Stimulated activated CD8-positive, alpha-beta memory T cell treated with anti-CD3 and anti-CD28 coated beads, Interleukin-2, amount 100 ng/mL, for 48 hours (primary cell): ENCODE results near the gene LAYN.

Source experiments
- DNase-seq, 2 donors: peaks; one replicate each; pipeline ENCODE4 v3.0.0-alpha.2; 2020; ENCODE audit warnings: low read depth in 2 of 2

The LAYN gene, protein sequence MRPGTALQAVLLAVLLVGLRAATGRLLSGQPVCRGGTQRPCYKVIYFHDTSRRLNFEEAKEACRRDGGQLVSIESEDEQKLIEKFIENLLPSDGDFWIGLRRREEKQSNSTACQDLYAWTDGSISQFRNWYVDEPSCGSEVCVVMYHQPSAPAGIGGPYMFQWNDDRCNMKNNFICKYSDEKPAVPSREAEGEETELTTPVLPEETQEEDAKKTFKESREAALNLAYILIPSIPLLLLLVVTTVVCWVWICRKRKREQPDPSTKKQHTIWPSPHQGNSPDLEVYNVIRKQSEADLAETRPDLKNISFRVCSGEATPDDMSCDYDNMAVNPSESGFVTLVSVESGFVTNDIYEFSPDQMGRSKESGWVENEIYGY

GRCh38 chr11:111540114-111540936, at the start of gene LAYN:
LAYN (plus strand) TSS chr11:111540720; CDS start chr11:111540844, 124 bp downstream.
- DNase-seq = peak; percentile 32 to 59

DNA sequence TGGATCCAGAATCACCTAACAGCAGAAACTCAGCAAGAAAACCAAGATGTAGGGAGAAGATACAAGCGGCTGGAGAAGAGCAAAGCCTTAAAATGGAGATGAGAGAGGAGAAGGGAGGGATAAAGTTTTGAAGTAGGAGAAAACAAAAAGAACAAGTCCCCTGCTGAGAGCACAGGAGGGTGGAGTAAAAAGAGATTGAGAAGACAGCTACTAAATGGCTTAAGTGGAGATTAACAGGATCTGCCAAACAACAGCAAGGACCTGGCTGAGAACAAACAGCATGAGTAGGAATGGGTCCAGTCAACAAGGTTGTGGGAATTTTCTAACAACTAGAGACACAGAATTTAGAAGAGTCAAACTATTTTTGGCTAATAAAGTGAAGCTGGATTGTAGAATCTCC, 46.5 kb upstream of the LAYN start:
- no peak for DNase-seq

- DNase-seq = no peak
Observed at GRCh38 chr11:111499483-111499882, 41.0 kb upstream of the LAYN start.

- DNase-seq = no peak
Observed at GRCh38 chr11:111500481-111500880, 40.0 kb upstream of the LAYN start.

GRCh38 chr11:111502611-111503010, 37.9 kb upstream of the LAYN start:
- DNase-seq = no peak

DNA sequence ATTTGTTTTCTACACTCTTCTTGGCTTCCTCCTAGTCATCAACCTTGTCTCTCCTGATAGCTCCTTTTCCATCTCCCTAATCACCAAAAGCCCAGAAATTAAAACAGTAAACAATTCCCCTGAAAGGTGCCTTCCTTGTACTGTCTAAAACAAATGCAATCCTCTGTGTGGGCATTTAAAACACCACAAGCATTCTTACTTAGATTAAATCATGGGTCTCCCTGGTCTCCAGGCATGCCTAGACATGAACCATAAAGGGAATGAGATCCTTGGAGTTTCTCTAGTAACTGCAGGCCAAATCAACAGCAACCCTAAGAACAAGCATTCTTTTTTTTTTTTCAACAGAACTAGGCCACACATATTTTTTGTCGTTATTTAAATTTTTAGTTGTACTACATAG, 30.2 kb upstream of the LAYN start:
- DNase-seq = no peak

GRCh38 chr11:111512296-111513239, 28.0 kb upstream of the LAYN start, which contains the start of gene BTG4:
BTG4 (minus strand) TSS chr11:111512386; CDS start chr11:111498776, 13,610 bp downstream.
- DNase-seq = peak in 1 of 2 donors; percentile 10

GRCh38 chr11:111513240-111513605, 27.3 kb upstream of the LAYN start:
- no peak for DNase-seq

DNA sequence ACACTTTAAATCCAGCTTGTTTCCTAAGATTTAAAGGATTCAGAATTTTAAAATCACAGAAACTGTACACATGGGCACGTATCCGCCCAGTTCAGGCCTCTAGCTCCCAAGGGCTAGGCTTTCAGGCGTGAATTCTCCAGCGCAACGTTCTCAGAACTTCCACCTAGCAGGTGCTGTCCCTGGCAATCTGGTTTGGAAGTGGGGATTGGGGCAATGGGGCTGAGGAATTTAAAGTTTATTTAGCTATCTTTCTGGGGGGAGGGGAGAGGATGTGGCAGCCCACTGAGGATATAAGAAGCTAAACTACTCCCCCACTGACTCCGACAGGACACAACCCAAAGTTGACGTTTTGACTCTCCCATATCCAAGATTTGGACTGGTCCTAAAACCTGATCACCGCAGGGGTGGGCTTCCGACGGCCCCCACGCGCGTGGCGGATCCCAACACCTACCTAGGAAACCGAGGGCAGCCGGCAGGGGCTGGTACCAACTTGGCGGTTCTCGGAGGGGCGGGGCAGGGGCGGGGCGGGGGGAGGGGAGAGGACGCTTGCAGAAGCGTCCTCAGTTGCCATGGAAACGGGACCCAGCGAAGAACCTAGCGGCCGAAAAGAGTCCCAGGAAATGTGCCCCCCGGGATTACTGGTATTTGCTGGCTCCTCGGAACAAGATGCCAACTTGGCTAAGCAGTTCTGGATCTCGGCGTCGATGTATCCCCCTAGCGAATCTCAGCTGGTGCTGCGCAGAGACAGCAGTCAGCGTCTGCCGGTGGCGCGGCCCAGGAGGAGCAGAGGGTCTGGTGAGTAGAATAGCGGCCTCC, 26.1 kb upstream of the LAYN start, which contains the start of gene HOATZ:
Gene HOATZ, plus strand, starts transcription at position 563 of the 816 bp plus-strand sequence. Its CDS starts 7 bp downstream, at position 570.
- no peak for DNase-seq

- no peak for DNase-seq
Observed at GRCh38 chr11:111515591-111515990, 24.9 kb upstream of the LAYN start.

DNA sequence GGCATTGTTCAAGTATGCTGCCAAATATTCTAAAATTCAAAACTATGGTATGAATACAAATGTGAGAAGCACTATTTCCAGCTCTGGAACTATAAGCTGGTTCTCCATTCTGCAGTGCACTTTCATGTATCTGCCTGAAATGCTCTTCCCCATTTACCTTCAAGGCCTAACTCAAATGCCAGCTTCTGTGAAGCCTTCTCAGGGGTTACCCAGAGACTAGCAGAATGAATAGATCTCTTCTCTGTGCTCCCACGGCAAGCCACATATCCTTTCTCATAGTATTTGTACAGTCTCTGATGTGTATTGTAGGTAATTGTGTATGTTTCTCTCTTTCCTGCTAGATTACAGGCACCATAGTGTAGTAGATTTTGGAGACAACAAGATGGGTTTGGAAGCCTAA, 21.9 kb upstream of the LAYN start:
- DNase-seq = no peak

GRCh38 chr11:111520560-111520959, 20.0 kb upstream of the LAYN start:
- DNase-seq = no peak

- DNase-seq = no peak
Observed at GRCh38 chr11:111521135-111521534, 19.4 kb upstream of the LAYN start.

- no peak for DNase-seq
Observed at GRCh38 chr11:111522426-111522825, 18.1 kb upstream of the LAYN start.

- no peak for DNase-seq
Observed at GRCh38 chr11:111523343-111523742, 17.2 kb upstream of the LAYN start.

DNA sequence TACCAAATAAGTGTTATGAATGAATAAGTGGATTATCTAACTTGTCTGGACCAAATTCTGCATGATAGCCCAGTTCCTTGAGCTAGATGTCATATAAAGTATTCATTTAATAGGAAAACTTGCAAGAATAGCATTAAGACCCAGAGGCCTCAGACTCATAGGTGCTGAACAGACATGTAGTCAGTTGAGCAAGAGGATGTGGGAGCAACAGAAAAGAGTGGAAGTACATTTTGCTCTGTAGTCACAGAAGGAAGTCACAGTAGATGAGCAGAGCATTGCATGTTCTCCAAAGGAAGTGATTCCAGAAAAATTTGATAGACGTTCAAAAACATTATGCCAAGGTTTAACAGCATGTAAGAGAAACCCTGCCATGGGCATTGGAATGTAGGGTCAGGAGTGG, 16.5 kb upstream of the LAYN start:
- no peak for DNase-seq

DNA sequence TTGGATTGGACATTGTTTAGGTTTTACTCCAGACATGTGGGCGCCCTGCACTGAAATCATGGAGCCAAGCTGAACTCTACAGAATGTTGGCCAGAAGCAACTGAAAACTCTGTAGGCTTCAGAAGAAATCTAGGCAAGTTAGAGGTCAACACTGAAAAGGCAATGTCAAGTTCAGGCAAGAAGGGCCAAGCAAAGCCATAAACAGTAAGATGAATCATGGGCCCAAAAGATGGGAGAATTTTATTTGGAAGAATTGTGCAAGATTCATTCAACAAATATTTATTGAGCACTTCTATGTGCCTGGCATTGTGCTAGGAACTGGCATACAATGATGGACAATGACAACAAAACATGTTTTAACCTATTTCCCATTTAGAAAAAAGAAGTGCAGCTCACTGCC, 15.1 kb upstream of the LAYN start:
- DNase-seq = no peak

DNA sequence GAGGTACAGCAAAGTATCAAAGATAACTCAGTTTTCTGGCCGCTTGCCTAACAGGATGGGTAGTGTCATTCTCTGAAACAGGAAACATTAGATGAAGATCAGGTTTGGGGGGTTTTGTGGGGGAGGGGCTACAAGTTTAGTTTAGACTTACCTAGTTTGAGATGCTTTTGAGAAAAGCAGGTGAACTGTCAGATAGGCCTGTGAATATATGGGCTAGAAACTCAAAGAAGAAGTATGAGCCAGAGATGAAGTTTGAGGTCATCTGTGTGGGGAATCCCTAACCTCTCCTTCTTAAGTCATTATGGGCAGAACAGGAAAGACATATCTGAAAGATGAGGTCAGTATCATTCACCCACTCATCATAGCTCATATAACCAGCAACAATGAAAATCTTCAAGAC, 14.0 kb upstream of the LAYN start:
- DNase-seq = no peak

GRCh38 chr11:111527279-111527678, 13.2 kb upstream of the LAYN start:
- DNase-seq = no peak

- no peak for DNase-seq
Observed at GRCh38 chr11:111528557-111528956, 12.0 kb upstream of the LAYN start.

GRCh38 chr11:111530091-111530490, 10.4 kb upstream of the LAYN start:
- no peak for DNase-seq
